Measurements from ENCODE around the gene KRT16.
"Not testable (repeated sequence)": the region's sequence is repeated elsewhere in the genome, so short reads cannot be mapped to it uniquely, and the experiment has no call there.

- not testable (repeated sequence) for TF ChIP-seq RAD21 (IDR thresholded peaks at IDR 0.05; ENCODE audit: low read depth); POLR2AphosphoS5 (IDR thresholded peaks at IDR 0.05; ENCODE audit: low read depth, low read length); CTCF (IDR thresholded peaks at IDR 0.05 in 2 of 3, conservative IDR thresholded peaks at IDR 0.05 in 1 of 3; ENCODE audit: borderline replicate concordance in 1 of 3, insufficient read depth in 1 of 3, low read depth in 2 of 3, low read length in 2 of 3); JUND (IDR thresholded peaks at IDR 0.05); POLR2A (IDR thresholded peaks at IDR 0.05; ENCODE audit: borderline replicate concordance, extremely low read depth, insufficient read depth, insufficient read length); ELF1 (IDR thresholded peaks at IDR 0.05; ENCODE audit: borderline replicate concordance, low read depth); REST (IDR thresholded peaks at IDR 0.05; ENCODE audit: low read depth); YY1 (IDR thresholded peaks at IDR 0.05; ENCODE audit: extremely low read depth, insufficient replicate concordance, low read depth, low read length); SP1 (IDR thresholded peaks at IDR 0.05; ENCODE audit: low read depth); EZH2phosphoT487 (IDR thresholded peaks at IDR 0.05; ENCODE audit: borderline replicate concordance); EGR1 (IDR thresholded peaks at IDR 0.05; ENCODE audit: low read depth)
Measured at GRCh38 chr17:41626914-41627295, 14.3 kb upstream of the KRT16 start.
